ENCODE data around the gene EHMT2.
"Not testable (repeated sequence)": the region's sequence is repeated elsewhere in the genome, so short reads cannot be mapped to it uniquely, and the experiment has no call there.

EHMT2 gene

DNA sequence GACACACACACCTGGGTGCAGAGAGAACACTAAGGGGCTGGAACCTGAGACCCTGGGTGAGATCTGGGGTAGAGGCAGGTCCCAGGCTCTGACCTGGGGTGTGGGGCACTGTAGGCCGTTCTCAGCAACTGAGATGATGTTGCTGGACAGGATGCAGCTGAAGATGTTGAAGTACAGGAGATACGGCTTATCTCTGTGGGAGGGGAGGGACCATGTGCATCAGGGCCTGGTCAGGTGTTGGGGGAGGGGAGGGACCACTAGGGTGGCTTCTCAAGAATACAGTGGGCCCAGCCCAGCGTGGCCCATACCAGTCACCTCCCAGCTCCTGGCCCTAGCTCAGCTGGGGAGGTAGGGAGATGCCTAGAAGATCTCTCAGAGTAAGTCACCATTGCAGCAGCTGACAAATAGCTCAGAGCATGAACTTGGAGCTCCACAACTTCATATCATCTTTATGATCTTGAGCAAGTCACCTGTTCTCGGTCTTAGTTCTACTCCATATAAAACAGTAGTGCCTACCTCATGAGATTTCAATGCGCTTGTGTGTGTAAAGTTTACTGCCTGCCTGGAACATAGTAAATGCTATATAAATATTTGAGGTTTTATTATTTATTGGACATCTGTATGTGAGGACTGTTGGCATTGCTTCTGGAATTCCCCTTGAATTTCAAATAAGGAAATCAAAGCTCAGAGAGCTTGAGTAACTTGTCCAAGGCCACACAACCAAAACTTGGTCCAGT lies 22.5 kb downstream of the EHMT2 start:
- peak overlapping the region; percentile 40 for H3K27ac Mint-ChIP-seq
- peaks cover 2% of the 10 kb centered on the region for H3K4me1 Mint-ChIP-seq (ENCODE audit: low read depth)
- peaks cover 10% of the 10 kb centered on the region for H3K36me3 Mint-ChIP-seq (ENCODE audit: low read depth)
- no peaks in the 10 kb centered on the region for H3K9me3 Mint-ChIP-seq
- DNase-seq, result no peak
- H3K27me3 Mint-ChIP-seq, result no peaks in the 10 kb centered on the region
- no peak overlapping the region for H3K4me3 Mint-ChIP-seq

- H3K36me3 Mint-ChIP-seq (ENCODE audit: low read depth), result peaks cover 3% of the 10 kb centered on the region
- H3K27me3 Mint-ChIP-seq, result no peaks in the 10 kb centered on the region
- H3K4me3 Mint-ChIP-seq, result no peak overlapping the region
- DNase-seq, result no peak
- H3K27ac Mint-ChIP-seq, result no peak overlapping the region
- H3K4me1 Mint-ChIP-seq (ENCODE audit: low read depth), result peaks cover 2% of the 10 kb centered on the region
- no peaks in the 10 kb centered on the region for H3K9me3 Mint-ChIP-seq
Measured at GRCh38 chr6:31874084-31874670, 23.3 kb downstream of the EHMT2 start.

DNA sequence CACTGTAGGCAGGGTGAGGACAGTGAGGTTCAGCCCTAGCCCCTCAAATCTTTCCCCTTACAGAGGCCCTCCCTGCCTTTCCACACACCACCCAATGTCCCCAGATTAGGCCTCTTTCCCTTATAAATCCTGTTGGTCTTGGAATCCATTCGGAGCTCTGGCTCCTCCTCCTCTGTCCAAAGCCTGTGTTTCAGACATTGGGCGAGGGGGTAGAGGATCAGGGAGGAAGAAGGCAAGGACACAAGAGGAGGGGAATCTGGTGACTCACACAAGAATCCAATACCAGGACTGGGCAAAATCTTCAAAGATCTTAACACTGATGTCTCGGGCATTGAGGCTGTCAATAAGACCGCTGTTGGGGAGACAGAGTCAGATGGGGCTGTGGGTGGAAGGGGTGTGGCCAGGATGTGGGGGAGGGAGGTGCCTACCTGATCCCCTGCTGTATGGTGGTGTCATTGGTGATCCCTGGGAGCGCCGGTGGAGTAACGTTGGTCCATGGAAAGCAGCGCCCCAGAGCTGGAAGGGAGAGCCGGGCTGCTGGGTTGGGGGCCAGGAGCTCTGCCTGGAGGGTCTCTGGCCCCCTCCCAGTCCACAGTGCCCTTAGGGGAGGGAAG lies 26.3 kb downstream of the EHMT2 start:
- Mint-ChIP-seq H3K36me3 (ENCODE audit: low read depth) (no peaks in the 10 kb centered on the region), H3K27me3 (no peaks in the 10 kb centered on the region), H3K4me1 (ENCODE audit: low read depth) (peaks cover 2% of the 10 kb centered on the region), H3K9me3 (no peaks in the 10 kb centered on the region), H3K4me3 (no peak overlapping the region), H3K27ac (no peak overlapping the region)
- DNase-seq, result no peak

GRCh38 chr6:31870385-31870921 lies 27.0 kb downstream of the EHMT2 start:
- H3K27ac Mint-ChIP-seq, result no peak overlapping the region

DNA sequence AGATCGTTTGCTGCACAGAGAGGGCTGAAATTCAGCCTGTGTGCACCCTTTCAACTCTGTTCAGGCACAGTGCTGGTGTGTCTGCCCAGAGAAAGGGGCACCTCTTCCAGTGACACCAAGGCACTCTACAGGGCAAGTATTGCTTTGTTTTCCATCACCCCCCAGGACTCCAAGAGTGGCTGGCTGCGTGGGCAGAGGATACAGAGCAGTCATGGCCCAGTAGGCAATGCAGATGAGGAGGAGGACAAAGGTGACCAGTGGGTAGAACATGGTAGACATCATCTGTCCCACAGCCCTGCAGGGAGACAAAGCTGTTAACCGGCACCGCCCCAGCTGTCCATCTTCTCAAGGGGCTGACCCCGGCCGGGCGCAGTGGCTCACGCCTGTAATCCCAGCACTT lies 28.2 kb downstream of the EHMT2 start:
- Mint-ChIP-seq H3K4me3 (no peak overlapping the region), H3K4me1 (ENCODE audit: low read depth) (peaks cover 5% of the 10 kb centered on the region), H3K27ac (no peak overlapping the region), H3K27me3 (no peaks in the 10 kb centered on the region), H3K36me3 (ENCODE audit: low read depth) (no peaks in the 10 kb centered on the region), H3K9me3 (no peaks in the 10 kb centered on the region)
- DNase-seq, result no peak

More at GRCh38 chr6:31870385-31870921, 27.0 kb downstream of the EHMT2 start:
- Mint-ChIP-seq H3K9me3 (no peaks in the 10 kb centered on the region), H3K4me3 (no peak overlapping the region), H3K4me1 (ENCODE audit: low read depth) (peaks cover 2% of the 10 kb centered on the region), H3K36me3 (ENCODE audit: low read depth) (no peaks in the 10 kb centered on the region), H3K27me3 (no peaks in the 10 kb centered on the region)
- DNase-seq, result no peak

GRCh38 chr6:31868658-31868971 lies 28.9 kb downstream of the EHMT2 start:
- H3K9me3 Mint-ChIP-seq; H3K27ac Mint-ChIP-seq; H3K4me1 Mint-ChIP-seq (ENCODE audit: low read depth); H3K4me3 Mint-ChIP-seq; H3K36me3 Mint-ChIP-seq (ENCODE audit: low read depth); DNase-seq; H3K27me3 Mint-ChIP-seq: not testable (repeated sequence)

DNA sequence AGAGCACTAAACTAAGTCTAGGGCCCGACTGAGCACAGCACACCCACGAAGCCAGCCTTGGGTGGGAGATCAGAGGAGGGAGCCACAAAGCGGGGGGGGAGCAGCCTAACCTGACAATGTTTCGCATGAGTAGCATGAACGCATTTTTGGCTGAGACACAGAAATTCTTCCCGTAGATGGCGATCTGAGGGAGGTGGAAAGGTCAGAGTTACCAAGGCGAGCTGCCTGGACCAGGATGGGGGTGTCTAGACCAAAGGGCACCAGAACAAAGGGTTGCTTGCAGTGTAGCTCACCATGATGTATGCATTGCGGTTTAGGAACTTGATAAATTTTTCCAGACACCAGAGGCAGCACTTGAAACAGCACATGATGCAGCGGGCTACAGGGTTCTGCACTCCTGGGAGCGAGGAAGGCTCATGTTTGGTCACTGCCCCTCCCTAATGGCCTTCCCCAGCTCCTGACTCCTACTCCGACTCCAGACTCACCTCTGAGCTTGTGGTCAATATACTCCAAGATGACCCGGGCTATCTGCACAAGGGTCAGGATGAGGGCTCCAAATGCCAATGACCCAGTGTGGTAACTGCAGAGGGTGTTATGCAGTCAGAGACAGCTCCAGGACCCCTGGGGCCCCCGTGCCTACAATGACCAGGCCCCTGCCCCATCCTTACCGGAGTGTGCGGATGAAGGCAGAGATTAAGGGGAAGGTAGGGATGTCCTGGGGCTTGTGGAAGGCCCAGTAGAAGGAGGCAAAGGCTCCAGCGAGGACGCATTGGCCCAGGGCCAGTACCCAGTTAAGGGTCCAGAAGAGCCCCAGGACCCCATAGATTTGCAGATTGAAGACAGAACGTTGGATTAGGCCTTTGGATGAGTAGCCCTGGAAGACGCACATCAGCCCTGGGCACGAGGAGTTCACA lies 32.0 kb downstream of the EHMT2 start:
- no peaks in the 10 kb centered on the region for H3K27me3 Mint-ChIP-seq
- no peak for DNase-seq
- H3K4me1 Mint-ChIP-seq (ENCODE audit: low read depth), result peaks cover 28% of the 10 kb centered on the region
- no peaks in the 10 kb centered on the region for H3K9me3 Mint-ChIP-seq
- H3K27ac Mint-ChIP-seq, result no peak overlapping the region
- no peak overlapping the region for H3K4me3 Mint-ChIP-seq
- peaks cover 11% of the 10 kb centered on the region for H3K36me3 Mint-ChIP-seq (ENCODE audit: low read depth)

DNA sequence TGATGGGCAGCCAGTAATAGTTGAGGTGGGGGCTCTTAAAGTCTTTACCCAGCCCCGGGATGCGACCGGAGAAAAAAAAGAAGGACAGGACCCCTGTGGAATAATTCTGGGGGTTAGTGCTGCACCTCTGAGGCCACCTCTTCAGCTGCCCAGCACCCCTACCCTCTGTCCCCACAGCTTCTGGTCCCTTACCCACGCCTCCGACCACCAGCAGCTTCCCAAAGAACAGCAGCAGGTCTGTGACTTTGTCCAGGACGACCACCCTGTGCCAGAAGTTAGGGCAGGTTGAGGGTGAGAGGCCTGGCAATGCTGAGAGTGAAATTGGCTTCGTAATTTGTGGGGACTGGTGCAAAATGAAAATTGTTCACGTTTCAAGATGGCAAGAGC lies 32.7 kb downstream of the EHMT2 start:
- Mint-ChIP-seq H3K9me3 (no peaks in the 10 kb centered on the region), H3K4me3 (no peak overlapping the region), H3K4me1 (ENCODE audit: low read depth) (peaks cover 28% of the 10 kb centered on the region), H3K36me3 (ENCODE audit: low read depth) (peaks cover 17% of the 10 kb centered on the region), H3K27me3 (no peaks in the 10 kb centered on the region), H3K27ac (no peak overlapping the region)
- no peak for DNase-seq

GRCh38 chr6:31864123-31864562 lies 33.4 kb downstream of the EHMT2 start:
- H3K27ac Mint-ChIP-seq, result peak overlapping the region; percentile 94
- peak; percentile 63 for DNase-seq
- H3K27me3 Mint-ChIP-seq, H3K9me3 Mint-ChIP-seq: not testable (repeated sequence)
- peaks cover 28% of the 10 kb centered on the region for H3K4me1 Mint-ChIP-seq (ENCODE audit: low read depth)
- peaks cover 24% of the 10 kb centered on the region for H3K36me3 Mint-ChIP-seq (ENCODE audit: low read depth)
- peak overlapping the region; percentile 95 for H3K4me3 Mint-ChIP-seq

- peak; percentile 96 for DNase-seq
- Mint-ChIP-seq H3K36me3 (ENCODE audit: low read depth) (peaks cover 36% of the 10 kb centered on the region), H3K27ac (peak within 1 kb of the TSS; percentile 94), H3K4me1 (ENCODE audit: low read depth) (peaks cover 28% of the 10 kb centered on the region), H3K9me3 (no peaks in the 10 kb centered on the region), H3K27me3 (no peaks in the 10 kb centered on the region), H3K4me3 (peak within 1 kb of the TSS; percentile 95)
Measured at GRCh38 chr6:31862344-31863235, 34.9 kb downstream of the EHMT2 start, which contains the start of gene NEU1. NEU1 (minus strand) TSS chr6:31862821; CDS start chr6:31862776, 45 bp downstream.

GRCh38 chr6:31861919-31862343 lies 35.6 kb downstream of the EHMT2 start:
- Mint-ChIP-seq H3K4me1 (ENCODE audit: low read depth) (peaks cover 28% of the 10 kb centered on the region), H3K4me3 (peak overlapping the region; percentile 95), H3K27me3 (no peaks in the 10 kb centered on the region), H3K9me3 (no peaks in the 10 kb centered on the region), H3K36me3 (ENCODE audit: low read depth) (peaks cover 43% of the 10 kb centered on the region), H3K27ac (peak overlapping the region; percentile 94)
- DNase-seq, result no peak

GRCh38 chr6:31861150-31861549 lies 36.3 kb downstream of the EHMT2 start:
- no peaks in the 10 kb centered on the region for H3K27me3 Mint-ChIP-seq
- no peak overlapping the region for H3K27ac Mint-ChIP-seq
- H3K4me3 Mint-ChIP-seq, result peak overlapping the region; percentile 95
- no peak for DNase-seq
- H3K4me1 Mint-ChIP-seq (ENCODE audit: low read depth), result peaks cover 28% of the 10 kb centered on the region
- peaks cover 45% of the 10 kb centered on the region for H3K36me3 Mint-ChIP-seq (ENCODE audit: low read depth)
- H3K9me3 Mint-ChIP-seq, result no peaks in the 10 kb centered on the region

DNA sequence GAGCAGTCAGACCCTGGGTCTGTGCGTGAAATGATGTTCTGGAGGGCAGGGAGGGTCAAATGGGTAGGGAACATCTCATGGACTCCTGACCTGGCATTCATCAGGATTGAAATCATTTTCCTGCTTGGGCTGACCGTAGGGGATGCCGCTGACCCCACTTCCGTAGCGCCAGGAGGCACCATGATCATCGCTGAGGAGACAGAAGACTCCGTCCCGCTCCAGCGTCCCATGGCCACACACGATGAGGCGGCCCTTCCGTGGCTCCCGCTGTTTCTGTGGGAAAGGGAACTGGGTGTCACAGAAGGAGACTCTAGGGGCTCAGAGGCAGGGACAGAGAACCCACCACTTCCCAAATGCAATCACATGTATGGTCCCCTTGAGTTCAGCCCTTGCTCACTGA lies 37.1 kb downstream of the EHMT2 start:
- H3K4me3 Mint-ChIP-seq, result no peak overlapping the region
- H3K4me1 Mint-ChIP-seq (ENCODE audit: low read depth), result peaks cover 28% of the 10 kb centered on the region

More for the DNA sequence above, 37.1 kb downstream of the EHMT2 start:
- Mint-ChIP-seq H3K9me3 (no peaks in the 10 kb centered on the region), H3K27ac (no peak overlapping the region), H3K27me3 (no peaks in the 10 kb centered on the region), H3K36me3 (ENCODE audit: low read depth) (peaks cover 45% of the 10 kb centered on the region)
- DNase-seq, result no peak

All from activated T-cell treated with anti-CD3 and anti-CD28 coated beads, Interleukin-2, amount 50 U/mL, for 24 hours (primary cell).